RPMI8226 (cell line): ENCODE data around the gene LMBR1L.
A peak's percentile ranks its signal among the peaks of the same experiment; 100 is the strongest.
"Not testable (repeated sequence)": the region's sequence is repeated elsewhere in the genome, so short reads cannot be mapped to it uniquely, and the experiment has no call there.

Source experiments
- DNase-seq: peaks from one replicate; pipeline ENCODE4 v3.0.0-alpha.2; 2015

Gene LMBR1L

GRCh38 chr12:49110464-49111155, at the start of gene LMBR1L:
LMBR1L (minus strand) TSS chr12:49110847; CDS start chr12:49110555, 292 bp downstream.
- DNase-seq = peak; percentile 99

GRCh38 chr12:49160399-49160798, 49.8 kb upstream of the LMBR1L start:
- DNase-seq = no peak

- DNase-seq = no peak
Observed at GRCh38 chr12:49154221-49154620, 43.6 kb upstream of the LMBR1L start.

- no peak for DNase-seq
Observed at GRCh38 chr12:49147384-49147783, 36.7 kb upstream of the LMBR1L start.

GRCh38 chr12:49146406-49146805, 35.8 kb upstream of the LMBR1L start:
- no peak for DNase-seq

- DNase-seq = no peak
Observed at GRCh38 chr12:49144384-49144783, 33.7 kb upstream of the LMBR1L start.

- DNase-seq = no peak
Observed at GRCh38 chr12:49138999-49139398, 28.4 kb upstream of the LMBR1L start.

- no peak for DNase-seq
Observed at GRCh38 chr12:49138587-49138986, 27.9 kb upstream of the LMBR1L start.

GRCh38 chr12:49137476-49137875, 26.8 kb upstream of the LMBR1L start:
- no peak for DNase-seq

- not testable (repeated sequence) for DNase-seq
Observed at GRCh38 chr12:49136997-49137396, 26.4 kb upstream of the LMBR1L start.

GRCh38 chr12:49133590-49133989, 22.9 kb upstream of the LMBR1L start:
- no peak for DNase-seq

- DNase-seq = no peak
Observed at GRCh38 chr12:49133014-49133413, 22.4 kb upstream of the LMBR1L start.

- DNase-seq = peak; percentile 40
Observed at GRCh38 chr12:49131894-49132461, 21.3 kb upstream of the LMBR1L start.

GRCh38 chr12:49131051-49131893, 20.6 kb upstream of the LMBR1L start, which contains the start of gene TUBA1B:
TUBA1B (minus strand) TSS chr12:49131395; CDS start chr12:49131300, 95 bp downstream.
- DNase-seq = peak; percentile 94

GRCh38 chr12:49130151-49131050, 19.8 kb upstream of the LMBR1L start:
- peak; percentile 97 for DNase-seq

- no peak for DNase-seq
Observed at GRCh38 chr12:49129332-49130150, 18.9 kb upstream of the LMBR1L start.

GRCh38 chr12:49127971-49128370, 17.3 kb upstream of the LMBR1L start:
- DNase-seq = not testable (repeated sequence)

- DNase-seq = no peak
Observed at GRCh38 chr12:49126852-49127763, 16.5 kb upstream of the LMBR1L start.

- no peak for DNase-seq
Observed at GRCh38 chr12:49121047-49121696, 10.5 kb upstream of the LMBR1L start.

GRCh38 chr12:49111206-49111605, 559 bp upstream of the LMBR1L start:
- no peak for DNase-seq
